ENCODE results near the gene NOS3. TPM values are rescaled to one million over a fixed set of nuclear protein-coding genes. Genes with fewer than 3 reads are reported as not detected.
A peak's percentile ranks its signal among the peaks of the same experiment; 100 is the strongest.

NOS3 gene
- total RNA-seq (2011; cell fraction: chromatin; rRNA removed; ENCODE audit: low replicate concordance) = 17.7 and 69.8 TPM in 2 replicates
- total RNA-seq (2011; cell fraction: nucleolus; rRNA removed) = 82.0 and 87.6 TPM in 2 replicates
- total RNA-seq (2011; cell fraction: nucleoplasm; rRNA removed) = 40.3 and 46.6 TPM in 2 replicates
- total RNA-seq (2014; rRNA removed) (121 and 170 TPM in 2 replicates), total RNA-seq (2014; rRNA removed; fragmentation: Illumina TruSeq; extraction: Trizol) (3.1 and 4.3 TPM in 2 replicates), total RNA-seq (2015; rRNA removed; fragmentation: Illumina TruSeq; extraction: Trizol) (43.2 and 45.8 TPM in 2 replicates), total RNA-seq (2021) (111 and 124 TPM in 2 replicates), polyA plus RNA-seq (2011; rRNA removed) (23.6 and 47.3 TPM in 2 replicates), polyA plus RNA-seq (2014; fragmentation: Illumina TruSeq; extraction: Trizol) (23.6 and 88.1 TPM in 2 replicates), polyA plus RNA-seq (2014; fragmentation: Nextera tagmentation; extraction: Ambion mirVana) (1 to 10 TPM; 1.1 to 2.9 TPM), polyA plus RNA-seq (2014; rRNA removed) (102 and 118 TPM in 2 replicates), polyA minus RNA-seq (2011; rRNA and poly(A)+ RNA removed) (11.7 and 21.2 TPM in 2 replicates), Bru-seq, nascent RNA (percentile 55 among the genes with signal in this experiment), BruChase-seq, experiment 1, labeled RNA remaining after a 2-hour chase (percentile 48 among the genes with signal in this experiment), BruChase-seq, experiment 2, labeled RNA remaining after a 6-hour chase (percentile 48 among the genes with signal in this experiment)
- polyA plus RNA-seq (2011; cell fraction: cytosol; rRNA removed) = 58.9 and 221 TPM in 2 replicates
- polyA plus RNA-seq (2011; cell fraction: nucleus; rRNA removed) = 50.4 and 106 TPM in 2 replicates
- polyA plus RNA-seq (2012) = 87.2 and 107 TPM in 2 replicates
- 65.3 and 77.5 TPM in 2 replicates for polyA minus RNA-seq (2011; cell fraction: cytosol; rRNA and poly(A)+ RNA removed)
- polyA minus RNA-seq (2011; cell fraction: nucleus; rRNA and poly(A)+ RNA removed) = 35.9 and 37.0 TPM in 2 replicates
- long read RNA-seq, experiment 1, transcript NOS3-209 (6 exons, 1,111 nt) = major isoform, 51 of 244 reads
- long read RNA-seq, experiment 1, partial matches to known transcripts = 150 of 244 reads
- long read RNA-seq, experiment 1, other reads (novel, unspliced or antisense) = 39 of 244 reads
- long read RNA-seq, experiment 2, transcript NOS3-209 (6 exons, 1,111 nt) = major isoform, 17 of 102 reads
- long read RNA-seq, experiment 2, partial matches to known transcripts = 56 of 102 reads
- long read RNA-seq, experiment 2, other reads (novel, unspliced or antisense) = 24 of 102 reads
- long read RNA-seq, experiment 3, transcript NOS3-209 (6 exons, 1,111 nt) = major isoform, 31 of 94 reads
- long read RNA-seq, experiment 3, partial matches to known transcripts = 49 of 94 reads
- long read RNA-seq, experiment 3, other reads (novel, unspliced or antisense) = 10 of 94 reads

DNA sequence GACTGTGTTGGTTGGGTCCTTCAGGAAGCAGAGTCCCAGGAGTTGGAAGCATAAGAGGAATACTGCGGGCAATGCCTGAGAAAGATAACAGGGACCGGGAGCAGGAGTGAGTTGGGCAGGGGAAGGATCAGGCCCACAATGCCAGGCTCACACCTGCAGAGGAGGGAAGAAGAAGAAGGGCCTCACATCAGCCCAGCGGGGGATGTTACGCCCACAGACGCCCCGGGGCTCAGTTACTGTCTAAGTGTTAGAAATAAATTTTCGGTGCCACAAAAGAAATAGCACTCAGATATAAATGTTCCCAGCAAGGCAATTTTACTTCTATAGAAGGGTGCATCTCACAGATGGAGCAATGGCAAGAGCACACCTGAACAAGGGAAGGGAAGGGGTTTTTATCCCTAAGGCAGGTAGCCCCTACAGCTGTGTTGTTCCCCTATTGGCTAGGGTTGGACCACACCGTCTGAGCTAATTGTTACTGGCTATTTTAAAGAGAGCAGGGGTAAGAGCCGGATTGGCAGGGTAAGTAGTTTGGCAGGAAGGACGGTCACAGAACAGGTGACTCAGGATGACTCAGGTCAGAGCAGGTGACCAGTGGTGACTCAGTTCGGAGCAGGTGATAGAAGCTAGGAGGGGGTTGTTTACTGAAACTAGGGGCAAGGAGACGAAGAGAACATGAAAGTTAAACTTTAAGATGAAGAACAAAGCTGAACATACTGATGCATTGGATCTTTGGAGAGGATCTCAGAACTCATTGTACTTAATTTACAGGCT lies at the start of gene NOS3:
TSS of gene NOS3 (plus strand) at position 602 of the 771 bp plus-strand sequence. CDS start 2,787 bp downstream, outside the sequence.
- Histone ChIP-seq H3K4me3 (no peak within 1 kb of the TSS), H3K9me1 (ENCODE audit: control insufficient read depth, insufficient read depth, low read length) (no peaks in the 10 kb centered on the region), H3K27ac (ENCODE audit: extremely low read depth, low read depth, low read length) (no peak within 1 kb of the TSS), H2AFZ (ENCODE audit: low read depth, low read length) (no peak within 1 kb of the TSS), H3K79me2 (ENCODE audit: control insufficient read depth, insufficient read depth, low read length) (no peaks in the 10 kb centered on the region), H3K4me2 (ENCODE audit: insufficient read depth, low read length) (no peak within 1 kb of the TSS), H3K4me1 (replicated peaks in 1 of 2; ENCODE audit: control insufficient read depth in 2 of 2, insufficient read depth in 2 of 2, low read length in 2 of 2) (peaks cover 43 to 54% of the 10 kb centered on the region in 2 experiments), H4K20me1 (replicated peaks; ENCODE audit: control insufficient read depth, insufficient read depth, low read length) (peaks cover 5% of the 10 kb centered on the region; the same call in 1 of the 2 replicates), H3K36me3 (ENCODE audit: control insufficient read depth, insufficient read depth, low read length) (no peaks in the 10 kb centered on the region), H3K27me3 (ENCODE audit: control insufficient read depth in 2 of 2, insufficient read depth in 2 of 2, low read length in 2 of 2) (no peaks in the 10 kb centered on the region), H3K9ac (ENCODE audit: insufficient read depth in 1 of 2, low read depth in 2 of 2, low read length in 2 of 2) (no peak within 1 kb of the TSS), H3K9me3 (replicated peaks; ENCODE audit: control insufficient read depth, insufficient read depth, low read depth, low read length) (no peaks in the 10 kb centered on the region; the same call in 1 of the 2 replicates)
- DNase-seq (ENCODE audit: extremely low read depth in 1 of 4, low spot score in 3 of 4) = no peak
- ChIA-PET CTCF (ENCODE audit: low intra/inter-chr PET ratio) (interaction anchor here (0.7 to 1.2 kb wide), 3 partner anchors 16 to 336 kb away, joined by 3 read pairs; no protein-coding TSS in a partner anchor), POLR2A (interaction anchor here (0.6 to 0.9 kb wide), 6 partner anchors 11 to 155 kb away, joined by 3 read pairs; no protein-coding TSS in a partner anchor)
- BruUV-seq (replicated peaks) = no TSS peak
- ATAC-seq = no peak
- 60% methylated on average over 12 of the region's 12 CpGs for WGBS (ENCODE audit: insufficient coverage, low coverage, missing lambda C conversion rate)
- in situ Hi-C loops (cut with MboI) (no loop called here), intact Hi-C loops (cut with micrococcal nuclease) (loop anchor here (10.0 kb wide), 1 partner anchor 676 kb away; no protein-coding TSS in a partner anchor)
- FAIRE-seq = no peak
- TF ChIP-seq JUN (IDR thresholded peaks at IDR 0.05; ENCODE audit: borderline replicate concordance, low read depth, low read length) = 0 out of 2 replicates have a peak, but pooled peaks have one; percentile 40
- no peak for TF ChIP-seq JUN (CRISPR knock-in tag; IDR thresholded peaks at IDR 0.05; ENCODE audit: borderline replicate concordance)
- no peak for TF ChIP-seq RBM15 (IDR thresholded peaks at IDR 0.05; ENCODE audit: insufficient read depth, low read length)
- TF ChIP-seq ZNF707 (CRISPR knock-in tag; conservative IDR thresholded peaks at IDR 0.05) = no peak
- TF ChIP-seq, protein P1, sequence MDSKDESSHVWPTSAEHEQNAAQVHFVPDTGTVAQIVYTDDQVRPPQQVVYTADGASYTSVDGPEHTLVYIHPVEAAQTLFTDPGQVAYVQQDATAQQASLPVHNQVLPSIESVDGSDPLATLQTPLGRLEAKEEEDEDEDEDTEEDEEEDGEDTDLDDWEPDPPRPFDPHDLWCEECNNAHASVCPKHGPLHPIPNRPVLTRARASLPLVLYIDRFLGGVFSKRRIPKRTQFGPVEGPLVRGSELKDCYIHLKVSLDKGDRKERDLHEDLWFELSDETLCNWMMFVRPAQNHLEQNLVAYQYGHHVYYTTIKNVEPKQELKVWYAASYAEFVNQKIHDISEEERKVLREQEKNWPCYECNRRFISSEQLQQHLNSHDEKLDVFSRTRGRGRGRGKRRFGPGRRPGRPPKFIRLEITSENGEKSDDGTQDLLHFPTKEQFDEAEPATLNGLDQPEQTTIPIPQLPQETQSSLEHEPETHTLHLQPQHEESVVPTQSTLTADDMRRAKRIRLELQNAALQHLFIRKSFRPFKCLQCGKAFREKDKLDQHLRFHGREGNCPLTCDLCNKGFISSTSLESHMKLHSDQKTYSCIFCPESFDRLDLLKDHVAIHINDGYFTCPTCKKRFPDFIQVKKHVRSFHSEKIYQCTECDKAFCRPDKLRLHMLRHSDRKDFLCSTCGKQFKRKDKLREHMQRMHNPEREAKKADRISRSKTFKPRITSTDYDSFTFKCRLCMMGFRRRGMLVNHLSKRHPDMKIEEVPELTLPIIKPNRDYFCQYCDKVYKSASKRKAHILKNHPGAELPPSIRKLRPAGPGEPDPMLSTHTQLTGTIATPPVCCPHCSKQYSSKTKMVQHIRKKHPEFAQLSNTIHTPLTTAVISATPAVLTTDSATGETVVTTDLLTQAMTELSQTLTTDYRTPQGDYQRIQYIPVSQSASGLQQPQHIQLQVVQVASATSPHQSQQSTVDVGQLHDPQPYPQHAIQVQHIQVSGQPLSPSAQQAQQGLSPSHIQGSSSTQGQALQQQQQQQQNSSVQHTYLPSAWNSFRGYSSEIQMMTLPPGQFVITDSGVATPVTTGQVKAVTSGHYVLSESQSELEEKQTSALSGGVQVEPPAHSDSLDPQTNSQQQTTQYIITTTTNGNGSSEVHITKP (IDR thresholded peaks at IDR 0.05; ENCODE audit: partially characterized antibody) = no peak

All from K562 (cell line).